ENCODE measurements around the gene RPS17.
"Not testable (repeated sequence)": the region's sequence is repeated elsewhere in the genome, so short reads cannot be mapped to it uniquely, and the experiment has no call there.

Gene RPS17

GRCh38 chr15:82545478-82545877, 5.2 kb upstream of the RPS17 start:
- no peak for DNase-seq (ENCODE audit: low read depth)

DNA sequence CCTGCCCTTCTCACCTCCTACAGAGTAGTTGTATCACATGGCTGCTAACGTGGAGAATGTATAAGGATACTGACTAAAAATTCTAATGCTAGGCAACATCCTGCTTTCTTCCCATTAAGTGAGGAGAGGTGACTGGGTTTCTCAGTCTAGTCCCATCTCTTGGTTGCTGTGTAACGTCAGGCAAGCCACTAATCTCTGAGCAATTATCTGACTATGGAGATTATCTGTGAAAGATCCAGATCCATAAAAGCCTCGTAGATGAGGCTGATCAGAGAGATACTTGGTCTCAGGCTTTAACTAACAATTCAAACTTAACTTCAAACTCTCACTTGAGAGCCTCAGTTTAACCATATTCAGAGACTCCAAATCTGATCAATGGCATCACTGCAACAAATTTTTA, 4.7 kb upstream of the RPS17 start:
- DNase-seq (ENCODE audit: low read depth), result no peak

- no peak for DNase-seq (ENCODE audit: low read depth)
These were observed 4.2 kb upstream of the RPS17 start for GRCh38 chr15:82544431-82544830.

DNA sequence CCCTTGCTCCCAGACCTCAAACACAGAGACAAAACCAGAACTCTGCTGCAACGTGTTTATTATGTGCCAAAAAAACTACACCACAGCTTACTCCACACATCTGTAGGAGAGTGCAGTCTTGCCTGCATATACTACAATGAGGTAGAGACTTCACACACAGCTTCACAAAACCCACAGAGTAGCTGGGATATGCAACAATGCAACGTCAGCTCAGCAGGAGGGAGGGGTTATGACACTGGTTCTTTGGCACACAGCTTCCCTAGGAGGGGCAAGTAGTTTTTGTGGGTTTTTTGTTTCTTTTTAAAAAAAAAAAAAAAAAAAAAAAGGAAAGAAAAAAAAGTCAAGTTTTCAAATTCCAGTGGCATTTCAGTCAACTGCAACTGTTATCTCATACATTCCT, 2.9 kb upstream of the RPS17 start:
- no peak for DNase-seq (ENCODE audit: low read depth)

- no peak for DNase-seq (ENCODE audit: low read depth)
These were observed 751 bp upstream of the RPS17 start for GRCh38 chr15:82540984-82541431.

- no peak for DNase-seq (ENCODE audit: low read depth)
These were observed 584 bp downstream of the RPS17 start for GRCh38 chr15:82539691-82540054.

DNA sequence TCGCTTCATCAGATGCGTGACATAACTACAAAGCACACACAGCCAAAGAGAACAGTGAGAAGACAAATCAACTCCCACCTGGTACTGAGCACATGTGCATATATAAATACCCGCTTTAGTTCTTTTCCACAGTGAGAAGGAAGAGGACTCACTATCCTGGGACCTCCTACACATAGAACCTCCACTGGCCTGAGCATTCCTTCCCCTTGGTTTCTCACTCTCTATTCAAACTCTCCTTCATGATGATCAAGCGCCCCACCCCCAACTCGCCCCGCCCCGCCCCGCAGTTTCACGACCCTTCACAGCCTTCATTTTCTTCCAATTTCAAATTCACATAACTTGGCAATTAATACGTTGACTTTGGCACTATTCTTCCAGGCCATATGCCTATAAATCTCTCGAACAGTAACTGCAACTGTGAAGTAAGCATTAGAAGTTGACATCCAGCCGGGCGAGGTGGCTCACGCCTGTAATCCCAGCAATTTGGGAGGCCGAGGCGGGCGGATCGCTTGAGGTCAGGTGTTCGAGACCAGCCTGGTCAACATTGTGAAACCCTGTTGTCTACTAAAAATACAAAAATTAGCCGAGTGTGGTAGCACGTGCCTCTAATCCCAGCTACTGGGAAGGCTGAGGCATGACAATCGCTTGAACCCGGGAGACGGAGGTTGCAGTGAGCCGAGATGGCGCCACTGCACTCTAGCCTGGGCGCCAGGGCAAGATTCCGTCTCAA, 1.1 kb downstream of the RPS17 start:
- DNase-seq (ENCODE audit: low read depth), result no peak

DNA sequence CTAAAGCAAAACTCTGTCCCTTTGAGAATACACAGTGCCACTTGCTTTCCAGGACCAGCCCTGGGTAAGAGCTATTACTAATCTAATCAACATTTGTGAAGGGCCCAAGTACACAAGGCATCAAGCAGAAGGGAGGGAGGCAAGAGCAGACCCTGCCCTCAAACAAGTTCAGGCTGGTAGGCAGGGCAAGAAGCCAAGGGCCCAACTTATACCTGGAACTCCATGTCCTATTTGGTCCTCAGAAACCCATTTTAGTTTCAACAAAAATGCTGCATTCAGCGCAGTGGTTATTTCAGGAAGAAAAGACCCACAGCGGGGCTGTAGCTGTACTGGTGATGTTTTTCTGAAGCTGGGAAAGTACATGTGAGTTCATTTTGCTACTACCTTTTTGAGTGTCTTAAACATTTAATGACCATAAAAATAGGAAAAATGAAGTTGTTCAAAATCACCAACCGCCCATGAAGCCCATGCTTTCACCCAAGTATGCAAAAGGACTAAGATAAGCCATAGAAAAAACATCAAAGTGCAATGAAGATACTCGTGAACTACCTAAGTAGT, 2.8 kb downstream of the RPS17 start:
- DNase-seq (ENCODE audit: low read depth), result no peak

- no peak for DNase-seq (ENCODE audit: low read depth)
These were observed 3.6 kb downstream of the RPS17 start for GRCh38 chr15:82536409-82537350.

- DNase-seq (ENCODE audit: low read depth), result no peak
These were observed 4.5 kb downstream of the RPS17 start for GRCh38 chr15:82535566-82536408.

DNA sequence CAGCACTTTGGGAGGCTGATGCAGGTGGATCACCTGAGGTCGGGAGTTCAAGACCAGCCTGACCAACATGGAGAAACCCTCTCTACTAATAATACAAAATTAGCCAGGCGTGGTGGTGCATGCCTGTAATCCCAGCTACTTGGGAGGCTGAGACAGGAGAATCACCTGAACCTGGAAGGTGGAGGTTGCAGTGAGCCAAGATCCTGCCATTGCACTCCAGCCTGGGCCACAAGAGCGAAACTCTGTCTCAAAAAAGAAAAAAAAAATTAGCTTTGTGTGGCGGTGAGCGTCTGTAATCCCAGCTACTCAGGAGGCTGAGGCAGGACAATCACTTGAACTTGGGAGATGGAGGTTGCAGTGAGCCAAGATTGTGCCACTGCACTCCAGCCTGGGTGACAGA, 5.1 kb downstream of the RPS17 start:
- DNase-seq (ENCODE audit: low read depth), result not testable (repeated sequence)

DNA sequence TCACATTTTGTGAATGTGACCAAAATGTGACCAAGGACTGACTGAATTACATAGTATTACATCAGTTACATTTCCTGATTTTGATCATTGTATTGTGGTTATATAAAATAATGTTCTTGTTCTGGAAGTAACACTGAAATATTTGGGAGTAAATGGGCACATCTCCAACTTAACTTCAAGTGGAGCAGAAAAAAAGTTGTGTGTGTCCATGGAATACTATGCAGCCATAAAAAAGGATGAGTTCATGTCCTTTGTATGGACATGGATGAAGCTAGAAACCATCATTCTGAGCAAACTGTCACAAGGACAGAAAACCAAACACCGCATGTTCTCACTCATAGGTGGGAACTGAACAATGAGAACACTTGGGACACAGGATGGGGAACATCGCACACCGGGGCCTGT, 5.8 kb downstream of the RPS17 start:
- DNase-seq (ENCODE audit: low read depth), result not testable (repeated sequence)

- no peak for DNase-seq (ENCODE audit: low read depth)
These were observed 6.5 kb downstream of the RPS17 start for GRCh38 chr15:82533801-82534200.

GRCh38 chr15:82532991-82533481, 7.2 kb downstream of the RPS17 start:
- DNase-seq (ENCODE audit: low read depth), result no peak

- DNase-seq (ENCODE audit: low read depth), result no peak
These were observed 7.8 kb downstream of the RPS17 start for GRCh38 chr15:82532383-82532990.

DNA sequence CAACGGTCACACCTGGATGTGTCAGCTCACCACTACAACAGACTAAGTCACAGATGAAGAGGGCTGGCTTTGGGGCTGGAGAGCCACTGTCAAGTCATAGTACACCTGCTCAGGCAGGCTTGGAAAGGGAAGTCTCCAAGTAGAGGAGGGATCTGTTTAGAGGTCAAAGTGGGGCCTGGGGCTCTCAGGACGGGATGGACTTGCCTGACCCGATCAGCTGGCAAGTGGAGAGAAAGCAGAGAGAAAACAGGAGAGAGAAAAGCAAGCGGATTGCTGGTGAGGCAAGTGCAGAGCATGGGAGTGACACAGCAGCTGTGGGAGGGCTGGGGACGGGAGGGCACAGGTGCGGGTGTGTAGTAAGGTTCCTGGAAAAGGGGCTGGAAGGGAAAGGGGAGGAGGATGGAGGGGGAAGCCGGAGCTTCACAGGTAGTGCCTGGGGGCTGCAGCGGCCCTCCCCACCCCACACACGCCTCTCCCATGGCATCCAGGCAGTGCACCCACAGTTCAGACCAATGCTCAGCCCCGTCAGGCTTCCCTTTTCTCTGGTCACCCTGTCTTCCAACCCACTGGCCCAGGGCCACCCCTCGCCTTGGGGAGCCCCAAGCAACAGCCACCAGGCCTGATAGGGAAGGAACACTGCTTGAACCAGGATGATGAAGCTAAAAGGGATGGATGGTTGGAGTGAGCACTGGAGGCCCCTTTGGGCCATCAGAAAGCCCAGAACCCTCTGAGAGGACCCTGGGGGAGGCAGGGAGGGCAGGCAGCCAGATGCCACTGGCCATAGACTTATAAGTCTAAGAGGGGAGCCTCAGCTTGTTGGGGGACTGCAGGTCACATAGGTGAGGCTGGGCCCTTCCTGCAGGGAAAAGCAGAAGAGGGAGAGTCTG, 8.5 kb downstream of the RPS17 start:
- no peak for DNase-seq (ENCODE audit: low read depth)

- DNase-seq (ENCODE audit: low read depth), result peak; percentile 55
These were observed 9.5 kb downstream of the RPS17 start for GRCh38 chr15:82530606-82531379.

DNA sequence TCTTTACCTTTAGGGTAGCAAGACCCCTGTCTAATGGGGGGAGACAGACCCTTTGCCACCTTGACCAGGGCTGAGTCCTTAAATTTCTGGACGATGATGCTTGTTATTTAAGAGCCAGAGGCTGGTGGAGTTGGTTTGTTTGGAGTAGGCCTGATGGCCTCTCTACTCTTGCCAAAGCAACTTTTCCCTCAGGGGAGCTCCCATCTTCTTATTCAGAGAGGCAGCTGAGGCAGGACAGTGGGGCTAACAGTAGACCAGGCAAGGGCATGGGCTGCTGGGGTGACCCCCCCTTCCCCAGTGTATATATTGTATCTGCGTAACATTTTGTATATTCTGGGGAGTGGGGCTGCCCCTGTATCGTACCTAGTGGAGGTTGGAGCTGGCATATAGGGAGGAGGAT, 10.3 kb downstream of the RPS17 start:
- DNase-seq (ENCODE audit: low read depth), result no peak

- DNase-seq (ENCODE audit: low read depth), result not testable (repeated sequence)
These were observed 26.7 kb downstream of the RPS17 start for GRCh38 chr15:82513587-82513986.

- DNase-seq (ENCODE audit: low read depth), result not testable (repeated sequence)
These were observed 32.6 kb downstream of the RPS17 start for GRCh38 chr15:82507693-82508092.
